Endothelial cell (in vitro differentiated cells): ENCODE results near the gene C16orf87. TPM values are rescaled to one million over a fixed set of nuclear protein-coding genes. Genes with fewer than 3 reads are reported as not detected.

Experiments used
- DNase-seq: peaks from one replicate; pipeline ENCODE4 v3.0.0; 2021; ENCODE audit warnings: low spot score
- H3K27ac Mint-ChIP-seq: one replicate; pipeline ENCODE4 v1.8.0; 2021; ENCODE audit warnings: mixed read lengths, inconsistent platforms; ENCODE audit not compliant: unreplicated experiment
- H3K27me3 Mint-ChIP-seq: one replicate; pipeline ENCODE4 v1.8.0; 2021; ENCODE audit warnings: mild to moderate bottlenecking, moderate library complexity, mixed read lengths, inconsistent platforms; ENCODE audit not compliant: unreplicated experiment
- H3K36me3 Mint-ChIP-seq: one replicate; pipeline ENCODE4 v1.8.0; 2021; ENCODE audit warnings: mild to moderate bottlenecking, low read depth, mixed read lengths, inconsistent platforms; ENCODE audit not compliant: unreplicated experiment
- H3K4me1 Mint-ChIP-seq: one replicate; pipeline ENCODE4 v1.8.0; 2021; ENCODE audit warnings: mild to moderate bottlenecking, mixed read lengths, inconsistent platforms; ENCODE audit not compliant: unreplicated experiment
- H3K4me3 Mint-ChIP-seq: one replicate; pipeline ENCODE4 v1.8.0; 2021; ENCODE audit warnings: mild to moderate bottlenecking, mixed read lengths, inconsistent platforms; ENCODE audit not compliant: unreplicated experiment
- H3K9me3 Mint-ChIP-seq: one replicate; pipeline ENCODE4 v1.8.0; 2021; ENCODE audit warnings: mixed read lengths, inconsistent platforms; ENCODE audit not compliant: unreplicated experiment
- CTCF ChIP-seq: fragments of 200-600 bp; sonication (generic); IDR thresholded peaks from one replicate; pipeline ENCODE4 v1.5.0; 2021; ENCODE audit warnings: antibody characterized with exemption; ENCODE audit not compliant: unreplicated experiment
- total RNA-seq: library from RNA; stranded (reverse); fragmentation: NEBNext Ultra II Directional; extraction: Animal tissue kit (Norgen Biotek cat#: 25700); gene quantifications from one replicate; pipeline ENCODE4 v1.2.1, GENCODE V29; 2021; ENCODE audit not compliant: unreplicated experiment

C16orf87 gene
- total RNA-seq, 1 donor from 2014 or later: 15.3 TPM

- no peaks in the 10 kb centered on the region for H3K27me3 Mint-ChIP-seq
- TF ChIP-seq CTCF: no peak
- H3K4me1 Mint-ChIP-seq: no peaks in the 10 kb centered on the region
- DNase-seq: no peak
- H3K4me3 Mint-ChIP-seq: no peak overlapping the region
- no peak overlapping the region for H3K27ac Mint-ChIP-seq
- H3K9me3 Mint-ChIP-seq: no peaks in the 10 kb centered on the region
- H3K36me3 Mint-ChIP-seq: no peaks in the 10 kb centered on the region
Observed at GRCh38 chr16:46866286-46866685, 35.3 kb upstream of the C16orf87 start.

- Mint-ChIP-seq H3K36me3 (no peaks in the 10 kb centered on the region), H3K27me3 (no peaks in the 10 kb centered on the region), H3K27ac (no peak overlapping the region)
Observed at GRCh38 chr16:46862555-46863447, 31.8 kb upstream of the C16orf87 start.

GRCh38 chr16:46859719-46860152 is 28.8 kb upstream of the C16orf87 start:
- no peak for DNase-seq
- no peak overlapping the region for H3K4me3 Mint-ChIP-seq
- no peak for TF ChIP-seq CTCF
- no peaks in the 10 kb centered on the region for H3K36me3 Mint-ChIP-seq
- peaks cover 1% of the 10 kb centered on the region for H3K27me3 Mint-ChIP-seq
- H3K9me3 Mint-ChIP-seq: no peaks in the 10 kb centered on the region
- H3K27ac Mint-ChIP-seq: no peak overlapping the region
- no peaks in the 10 kb centered on the region for H3K4me1 Mint-ChIP-seq

More at GRCh38 chr16:46862555-46863447, 31.8 kb upstream of the C16orf87 start:
- no peak for DNase-seq
- TF ChIP-seq CTCF: no peak
- no peaks in the 10 kb centered on the region for H3K9me3 Mint-ChIP-seq
- no peaks in the 10 kb centered on the region for H3K4me1 Mint-ChIP-seq
- H3K4me3 Mint-ChIP-seq: no peak overlapping the region

GRCh38 chr16:46858151-46858550 is 27.2 kb upstream of the C16orf87 start:
- no peak for TF ChIP-seq CTCF
- Mint-ChIP-seq H3K27me3 (peaks cover 1% of the 10 kb centered on the region), H3K9me3 (no peaks in the 10 kb centered on the region), H3K27ac (no peak overlapping the region), H3K4me3 (no peak overlapping the region), H3K36me3 (no peaks in the 10 kb centered on the region), H3K4me1 (no peaks in the 10 kb centered on the region)
- no peak for DNase-seq

- Mint-ChIP-seq H3K9me3 (no peaks in the 10 kb centered on the region), H3K4me3 (no peak overlapping the region), H3K36me3 (no peaks in the 10 kb centered on the region), H3K27me3 (peaks cover 1% of the 10 kb centered on the region), H3K4me1 (no peaks in the 10 kb centered on the region), H3K27ac (no peak overlapping the region)
- TF ChIP-seq CTCF: peak; percentile 39
- no peak for DNase-seq
Observed at GRCh38 chr16:46857368-46857945, 26.5 kb upstream of the C16orf87 start.
